ENCODE results near the gene PAGE2B.
"Not testable (repeated sequence)": the region's sequence is repeated elsewhere in the genome, so short reads cannot be mapped to it uniquely, and the experiment has no call there.

PAGE2B gene

DNA sequence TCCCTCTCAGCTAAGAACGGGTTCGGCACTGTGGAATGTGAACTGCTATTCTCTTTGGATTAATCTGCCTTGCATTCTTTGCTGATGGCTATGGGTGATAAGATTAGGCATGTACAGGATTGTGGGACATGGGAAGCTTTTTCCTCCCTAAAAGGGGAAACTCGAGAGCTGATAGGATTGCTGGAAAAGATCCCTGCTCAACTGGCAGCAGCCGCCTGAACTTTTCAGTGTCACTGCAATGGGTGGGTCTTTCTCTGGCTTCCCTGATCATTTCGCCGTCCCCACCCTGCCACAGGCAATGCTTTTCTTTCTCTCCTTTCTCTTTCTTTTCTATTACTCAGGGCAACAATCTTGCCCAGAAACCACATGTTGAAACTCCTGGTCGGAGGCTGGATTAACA lies 34.5 kb downstream of the PAGE2B start:
- DNase-seq (ENCODE audit: low spot score): no peak

DNA sequence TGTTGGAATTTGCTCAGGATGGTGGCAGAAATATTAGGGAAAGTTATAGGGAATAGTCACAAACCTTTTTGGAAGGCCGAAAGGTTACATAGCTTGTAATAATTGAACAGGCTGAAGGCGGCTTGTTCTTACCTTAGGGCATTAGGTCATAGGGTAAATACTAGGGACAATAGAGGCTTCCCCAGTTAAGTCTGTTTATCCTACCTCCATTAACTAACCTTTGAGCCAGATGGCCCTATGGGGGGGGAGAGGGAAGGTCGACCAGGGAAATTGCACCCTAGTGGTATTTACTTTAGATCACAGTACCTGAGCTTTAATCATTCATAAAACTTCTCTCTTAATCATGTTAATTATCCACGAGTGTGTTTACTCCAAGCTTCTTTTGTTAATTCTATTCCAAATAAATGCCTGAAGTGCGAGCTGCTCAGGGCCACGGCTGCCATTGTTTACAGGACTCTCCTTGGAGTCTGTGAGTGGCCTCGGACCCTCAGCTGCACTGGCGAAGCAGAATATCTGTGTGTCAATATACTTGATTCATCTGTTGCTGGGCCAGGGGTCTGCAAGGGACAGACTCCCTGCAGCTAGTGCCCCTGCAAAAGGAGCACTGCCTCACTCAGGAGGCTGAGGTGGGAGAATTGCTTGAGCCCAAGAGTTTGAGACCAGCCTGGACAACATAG lies 36.9 kb downstream of the PAGE2B start:
- DNase-seq (ENCODE audit: low spot score): no peak

DNA sequence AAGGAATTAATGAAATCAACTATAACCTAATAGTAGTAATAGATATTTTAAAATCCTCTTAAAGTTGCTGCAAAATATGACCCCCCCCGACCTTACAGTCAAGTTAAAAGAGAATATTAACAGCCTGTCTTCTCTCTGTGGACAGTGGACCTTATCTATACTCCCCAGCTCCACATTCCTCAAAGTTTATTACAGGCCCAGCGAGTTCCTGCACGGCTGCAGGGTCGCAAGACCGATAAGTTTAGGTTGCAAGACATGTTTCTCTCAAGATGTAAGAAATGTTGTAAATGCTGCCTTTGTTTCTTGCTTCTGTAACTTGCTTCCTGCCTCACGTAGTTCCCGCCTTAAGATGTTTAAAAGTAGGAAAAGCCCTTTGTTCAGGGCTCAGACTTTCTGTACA lies 41.8 kb downstream of the PAGE2B start:
- not testable (repeated sequence) for DNase-seq (ENCODE audit: low spot score)

DNA sequence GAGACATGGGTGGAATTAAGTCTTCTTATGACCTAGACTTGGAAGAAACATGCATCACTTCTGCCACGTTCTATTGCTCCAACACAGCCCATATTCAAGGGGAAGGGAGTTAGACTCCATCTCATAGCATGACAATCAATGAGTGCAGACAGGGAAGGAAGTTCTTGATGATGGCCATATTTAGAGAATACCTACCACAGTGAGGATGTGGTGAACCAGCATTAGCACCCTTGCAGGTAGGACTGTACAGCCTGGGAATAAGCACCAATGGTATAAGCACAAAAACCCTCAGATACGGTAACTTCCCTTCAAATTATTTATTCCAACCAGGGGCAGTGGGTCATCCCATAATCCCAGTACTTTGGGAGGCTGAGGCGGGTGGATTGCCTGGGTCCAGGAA lies 43.7 kb downstream of the PAGE2B start:
- no peak for DNase-seq (ENCODE audit: low spot score)

DNA sequence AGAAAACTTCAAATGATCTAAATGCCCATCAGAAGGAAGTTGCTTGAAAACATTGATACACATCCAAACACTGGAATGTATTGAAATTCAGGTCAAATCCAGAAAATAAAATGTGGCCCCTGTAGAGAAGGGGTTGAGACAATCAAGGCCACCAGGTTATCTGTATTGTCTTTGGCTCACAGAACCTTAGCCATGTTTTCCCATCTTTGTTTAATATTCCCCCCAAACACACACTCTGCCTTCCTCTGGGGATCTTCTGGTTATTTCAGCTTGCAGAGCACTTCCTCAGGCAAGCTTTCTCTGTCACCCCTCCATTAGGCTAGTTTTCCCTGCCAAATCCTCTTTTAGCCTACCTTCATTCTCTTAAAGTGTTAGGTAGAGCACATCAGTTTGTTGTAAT lies 44.4 kb downstream of the PAGE2B start:
- DNase-seq (ENCODE audit: low spot score): no peak

DNA sequence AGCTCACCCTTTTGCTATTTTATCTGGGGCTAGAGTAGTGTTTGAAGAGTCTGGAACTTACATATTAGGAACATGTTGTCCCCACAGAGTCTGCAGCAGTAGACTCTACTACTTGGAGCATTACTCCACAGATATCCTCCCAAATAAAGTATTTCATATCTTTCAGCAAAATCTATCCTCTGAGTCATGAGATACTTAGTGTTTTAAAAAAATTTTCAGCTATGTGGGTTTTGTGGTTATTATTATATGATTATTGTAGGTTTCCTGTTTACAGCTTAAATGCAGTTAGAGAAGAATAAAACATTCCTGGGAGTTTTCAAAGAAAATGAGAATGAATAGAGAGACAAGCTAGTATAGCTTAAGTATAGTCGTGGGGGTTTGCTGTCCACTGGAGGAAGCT lies 44.9 kb downstream of the PAGE2B start:
- no peak for DNase-seq (ENCODE audit: low spot score)

DNA sequence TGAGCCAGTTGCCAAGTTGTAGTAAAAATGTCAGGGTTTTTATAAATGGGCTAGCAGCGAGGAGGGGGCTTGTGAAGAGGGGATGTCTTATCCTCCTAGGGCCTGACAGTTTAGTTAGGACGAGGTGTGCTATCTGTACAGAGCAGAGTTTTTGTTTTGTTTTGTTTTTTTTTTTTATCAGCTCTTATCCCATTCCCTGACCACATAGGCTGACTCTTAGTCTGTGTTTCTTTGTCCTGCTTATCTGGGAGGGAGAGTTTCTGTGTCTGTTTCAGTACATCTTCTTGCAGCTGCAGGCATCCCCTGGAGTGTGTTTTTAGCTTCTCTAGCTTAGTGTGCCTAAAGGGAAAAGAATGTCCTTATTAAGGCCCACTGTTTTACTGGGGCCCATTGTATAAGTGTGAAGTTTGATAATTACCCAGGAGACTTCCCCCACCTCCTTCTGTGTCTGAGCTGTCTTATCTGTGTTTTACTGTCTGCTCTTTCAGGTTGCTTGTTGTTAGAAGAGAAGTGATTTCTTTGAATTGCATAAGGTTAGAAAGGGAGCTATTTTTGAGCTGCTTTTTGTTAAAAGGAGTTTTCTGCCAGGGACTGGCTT lies 46.0 kb downstream of the PAGE2B start:
- no peak for DNase-seq (ENCODE audit: low spot score)

DNA sequence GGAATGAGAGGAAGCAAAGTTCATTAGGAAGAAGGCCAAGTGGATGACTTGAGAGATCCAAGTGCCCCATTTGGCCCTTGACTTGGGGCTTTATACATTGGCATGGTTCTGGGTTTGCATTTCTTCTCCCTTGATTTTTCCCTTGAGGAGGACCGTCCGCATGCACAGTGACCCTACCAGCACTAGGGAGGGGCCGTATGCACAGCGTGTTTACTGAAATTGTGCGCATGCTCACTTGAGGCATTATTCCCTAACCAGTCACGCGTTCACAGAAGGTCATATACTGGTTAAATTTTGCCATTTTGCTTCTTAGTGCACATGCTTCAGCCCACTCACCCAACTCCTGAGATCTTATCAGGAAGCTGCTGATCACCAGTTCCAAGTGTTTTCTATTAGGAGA lies 49.1 kb downstream of the PAGE2B start:
- no peak for DNase-seq (ENCODE audit: low spot score)

DNA sequence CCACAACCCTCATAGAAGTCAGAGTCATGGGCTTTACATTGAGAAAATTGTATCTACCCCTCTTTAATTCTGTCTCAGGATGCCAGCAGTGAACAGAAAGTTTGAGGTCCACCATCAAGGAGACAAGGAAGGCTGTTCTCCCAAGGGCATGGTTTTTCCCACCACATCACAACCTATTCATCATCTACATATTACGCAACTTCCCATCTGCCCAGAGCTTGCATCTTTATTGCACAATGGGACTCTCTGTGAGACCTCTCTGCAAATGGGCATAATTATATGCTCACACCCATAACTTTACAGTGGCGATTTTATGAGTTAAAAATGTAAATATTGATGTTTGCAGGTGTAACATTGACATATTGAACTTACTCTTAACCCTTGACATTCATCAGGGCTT lies 52.9 kb downstream of the PAGE2B start:
- no peak for DNase-seq (ENCODE audit: low spot score)

Data from RKO (cell line).